Colonic mucosa (tissue), 4 donors: ENCODE data around the gene ELF2. TPM values are rescaled to one million over a fixed set of nuclear protein-coding genes. Genes with fewer than 3 reads are reported as not detected.

ENCODE experiments used
- DNase-seq: peaks from one replicate; pipeline ENCODE4 v3.0.0-alpha.2; 2020
- H3K27ac ChIP-seq: fragments of 200-600 bp; one replicate; pipeline ENCODE4 v1.8.0; 2021
- H3K27me3 ChIP-seq: fragments of 200-600 bp; one replicate; pipeline ENCODE4 v1.8.0; 2021
- H3K36me3 ChIP-seq: fragments of 200-600 bp; one replicate; pipeline ENCODE4 v1.8.0; 2021
- H3K4me1 ChIP-seq: fragments of 200-600 bp; one replicate; pipeline ENCODE4 v1.8.0; 2021; ENCODE audit warnings: mild to moderate bottlenecking
- H3K4me3 ChIP-seq: fragments of 200-600 bp; one replicate; pipeline ENCODE4 v1.8.0; 2021
- H3K9ac ChIP-seq, 2 donors: one replicate each; pipeline ENCODE4 v1.7.0; 2013; ENCODE audit warnings: control low read depth in 2 of 2, low read depth in 2 of 2, low read length in 2 of 2
- H3K9me3 ChIP-seq: fragments of 200-600 bp; one replicate; pipeline ENCODE4 v1.8.0; 2021
- intact Hi-C: fragments of 100-400 bp; cut with DNase I; formaldehyde crosslinking; loops from one replicate; pipeline ENCODE4 v1.14.1; 2022
- total RNA-seq, 2 donors: library from RNA; stranded (reverse); fragmentation: NEBNext Ultra II Directional in 1 of 2; extraction: Animal tissue kit (Norgen Biotek cat#: 25700) in 1 of 2; gene quantifications; one replicate each; pipeline ENCODE4 v1.2.1, GENCODE V29; 2021
- TF ChIP-seq, protein P1 (sequence below): fragments of 200-600 bp; IDR thresholded peaks from one replicate; pipeline ENCODE4 v1.8.0; 2022; ENCODE audit warnings: antibody characterized with exemption, mild to moderate bottlenecking
- donor health status: healthy.
- donor health status: DM: no; HTN: no; CAD: no.
- donor health status: DM: no; HTN: no; CAD: no.

Gene ELF2
- total RNA-seq, 2 donors from 2014 or later, result 30.0 to 40.0 TPM

DNA sequence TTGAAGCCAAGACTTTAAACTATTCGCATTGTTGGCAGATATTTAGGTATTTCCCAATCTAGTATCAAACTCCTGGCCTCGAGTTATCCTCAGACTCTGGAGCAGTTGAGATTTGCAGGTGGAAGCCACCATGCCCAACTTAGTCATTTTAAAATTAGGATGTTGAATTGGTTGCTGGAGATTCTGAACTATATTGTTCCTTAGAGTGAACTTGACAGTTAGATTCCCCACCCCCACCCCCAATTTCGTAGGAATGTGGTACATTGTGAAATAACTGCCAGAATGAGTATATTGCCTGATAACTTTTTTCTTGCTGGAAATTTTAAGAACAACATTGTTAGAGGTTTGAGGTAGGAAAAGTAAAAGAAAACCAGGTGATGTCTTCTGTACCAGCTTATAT is 159.2 kb downstream of the ELF2 start:
- H3K9ac ChIP-seq, result no peak overlapping the region
- TF ChIP-seq, protein P1, sequence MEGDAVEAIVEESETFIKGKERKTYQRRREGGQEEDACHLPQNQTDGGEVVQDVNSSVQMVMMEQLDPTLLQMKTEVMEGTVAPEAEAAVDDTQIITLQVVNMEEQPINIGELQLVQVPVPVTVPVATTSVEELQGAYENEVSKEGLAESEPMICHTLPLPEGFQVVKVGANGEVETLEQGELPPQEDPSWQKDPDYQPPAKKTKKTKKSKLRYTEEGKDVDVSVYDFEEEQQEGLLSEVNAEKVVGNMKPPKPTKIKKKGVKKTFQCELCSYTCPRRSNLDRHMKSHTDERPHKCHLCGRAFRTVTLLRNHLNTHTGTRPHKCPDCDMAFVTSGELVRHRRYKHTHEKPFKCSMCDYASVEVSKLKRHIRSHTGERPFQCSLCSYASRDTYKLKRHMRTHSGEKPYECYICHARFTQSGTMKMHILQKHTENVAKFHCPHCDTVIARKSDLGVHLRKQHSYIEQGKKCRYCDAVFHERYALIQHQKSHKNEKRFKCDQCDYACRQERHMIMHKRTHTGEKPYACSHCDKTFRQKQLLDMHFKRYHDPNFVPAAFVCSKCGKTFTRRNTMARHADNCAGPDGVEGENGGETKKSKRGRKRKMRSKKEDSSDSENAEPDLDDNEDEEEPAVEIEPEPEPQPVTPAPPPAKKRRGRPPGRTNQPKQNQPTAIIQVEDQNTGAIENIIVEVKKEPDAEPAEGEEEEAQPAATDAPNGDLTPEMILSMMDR, result no peak
- H3K36me3 ChIP-seq, result no peaks in the 10 kb centered on the region
- H3K27me3 ChIP-seq, result no peaks in the 10 kb centered on the region
- H3K4me3 ChIP-seq, result no peak overlapping the region
- no peak overlapping the region for H3K27ac ChIP-seq
- intact Hi-C loops, result no loop called here
- no peak for DNase-seq
- no peaks in the 10 kb centered on the region for H3K4me1 ChIP-seq
- no peaks in the 10 kb centered on the region for H3K9me3 ChIP-seq

DNA sequence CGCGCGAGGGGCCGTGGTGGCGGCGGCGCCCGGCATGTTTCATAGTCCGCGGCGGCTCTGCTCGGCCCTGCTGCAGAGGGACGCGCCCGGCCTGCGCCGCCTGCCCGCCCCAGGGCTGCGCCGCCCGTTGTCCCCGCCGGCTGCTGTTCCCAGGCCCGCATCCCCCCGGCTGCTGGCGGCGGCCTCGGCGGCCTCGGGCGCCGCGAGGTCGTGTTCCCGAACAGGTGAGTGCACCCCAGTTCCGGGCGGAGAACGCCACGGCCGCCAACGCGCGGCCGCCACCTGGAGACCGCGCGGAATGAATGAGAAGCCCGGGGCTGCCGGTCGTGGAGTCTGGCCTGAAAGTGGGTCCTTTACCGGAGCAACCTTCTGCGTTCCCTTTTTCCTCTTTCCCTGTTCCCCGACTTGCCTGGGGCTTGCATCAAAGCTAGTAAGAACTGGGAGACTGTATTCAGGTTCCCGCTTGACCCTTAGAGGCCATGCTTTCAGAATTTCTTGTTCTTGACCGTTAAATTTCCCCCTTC is 161.0 kb downstream of the ELF2 start:
- H3K9ac ChIP-seq, result peak overlapping the region; percentile 60 to 67
- TF ChIP-seq, protein P1, result no peak
- intact Hi-C loops, result no loop called here
- no peaks in the 10 kb centered on the region for H3K27me3 ChIP-seq
- DNase-seq, result peak; percentile 56
- H3K4me1 ChIP-seq, result no peaks in the 10 kb centered on the region
- peak overlapping the region; percentile 87 for H3K27ac ChIP-seq
- H3K9me3 ChIP-seq, result no peaks in the 10 kb centered on the region
- no peaks in the 10 kb centered on the region for H3K36me3 ChIP-seq
- peak overlapping the region; percentile 63 for H3K4me3 ChIP-seq

DNA sequence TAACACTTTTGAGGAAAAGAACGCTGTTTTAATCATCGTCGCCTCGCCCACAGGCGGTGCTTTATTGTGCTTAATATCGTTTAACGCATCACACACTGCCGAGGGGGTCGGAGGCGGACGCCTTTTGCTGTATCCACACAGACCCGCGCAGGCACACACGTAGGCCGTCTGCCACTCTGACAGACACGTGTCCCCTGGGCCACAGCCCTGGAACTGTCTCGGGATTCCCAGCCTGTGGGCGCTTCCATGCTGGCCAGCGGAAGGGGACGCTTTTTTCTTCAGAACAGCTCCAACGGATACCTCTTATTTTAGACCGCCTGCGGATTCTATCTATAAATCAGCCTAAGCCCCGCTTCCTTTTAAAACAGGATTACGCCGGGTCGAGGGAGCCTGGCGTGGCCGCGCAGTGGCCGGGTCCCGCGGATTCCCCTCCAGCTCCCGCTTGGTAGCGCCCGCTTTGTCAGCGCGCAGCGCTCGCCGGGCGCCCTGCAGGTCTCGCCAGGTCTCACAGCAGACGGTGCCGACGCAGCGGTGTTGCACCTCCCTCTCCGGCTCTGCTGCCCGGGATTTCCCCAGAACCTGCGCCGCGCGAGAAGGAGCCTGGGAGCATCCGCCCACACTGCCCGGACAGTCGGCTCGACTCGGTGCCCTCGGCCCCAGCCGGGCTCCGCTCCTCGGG is 161.6 kb downstream of the ELF2 start, which contains the start of gene NOCT:
NOCT (plus strand) TSS at position 513 of the 679 bp plus-strand sequence. CDS start 201 bp downstream, outside the sequence.
- peak within 1 kb of the TSS; percentile 87 for H3K27ac ChIP-seq
- H3K36me3 ChIP-seq, result no peaks in the 10 kb centered on the region
- intact Hi-C loops, result no loop called here
- no peaks in the 10 kb centered on the region for H3K4me1 ChIP-seq
- peak; percentile 93 for DNase-seq
- H3K9ac ChIP-seq, result peak within 1 kb of the TSS; percentile 60 to 67
- H3K27me3 ChIP-seq, result no peaks in the 10 kb centered on the region
- H3K9me3 ChIP-seq, result no peaks in the 10 kb centered on the region
- peak within 1 kb of the TSS; percentile 63 for H3K4me3 ChIP-seq
- TF ChIP-seq, protein P1, result peak; percentile 19

DNA sequence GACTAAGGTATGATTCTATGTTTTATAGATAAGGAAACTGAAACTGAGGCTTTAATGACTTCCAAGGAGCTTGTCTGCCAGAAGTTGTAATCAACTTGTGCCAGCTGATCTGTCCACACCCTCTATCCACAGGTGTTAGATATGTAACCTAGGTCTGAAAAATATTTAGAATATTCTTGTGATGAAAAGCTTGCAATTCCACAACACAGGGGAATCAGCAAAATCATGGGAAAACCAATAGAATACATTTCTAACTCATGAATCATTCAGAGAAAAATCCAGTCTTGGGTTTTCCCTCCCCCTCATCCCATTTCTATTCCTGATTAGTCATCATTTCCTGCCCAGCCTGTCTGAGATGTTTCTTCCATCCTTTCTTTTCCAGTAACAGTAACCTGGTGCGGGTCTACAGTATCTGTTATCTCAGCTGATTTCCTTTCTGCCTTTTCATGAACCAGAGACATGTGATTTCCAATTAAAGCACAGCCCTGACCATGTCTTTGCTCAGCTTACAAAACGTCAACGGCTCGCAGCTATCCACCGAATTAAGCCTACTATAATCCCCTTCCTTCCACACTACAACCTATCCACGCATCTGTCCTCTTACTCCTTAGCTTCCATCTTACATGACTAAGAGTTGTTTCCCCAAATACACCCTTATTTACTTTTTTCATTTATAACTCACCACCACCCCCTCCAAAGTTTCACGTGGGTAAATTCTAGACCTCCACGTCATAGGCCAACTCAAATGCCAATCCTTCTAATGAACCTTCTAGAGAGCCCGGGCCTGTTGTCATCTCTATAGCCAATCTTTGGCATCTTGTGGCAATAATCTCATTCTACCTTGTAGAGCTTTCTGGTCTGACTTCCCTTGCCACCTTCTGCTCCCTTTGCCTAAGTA is 162.4 kb downstream of the ELF2 start:
- H3K4me1 ChIP-seq, result no peaks in the 10 kb centered on the region
- peak; percentile 39 for DNase-seq
- H3K9ac ChIP-seq, result peak overlapping the region; percentile 48 to 67
- peak overlapping the region; percentile 63 for H3K4me3 ChIP-seq
- peak overlapping the region; percentile 87 for H3K27ac ChIP-seq
- H3K9me3 ChIP-seq, result no peaks in the 10 kb centered on the region
- intact Hi-C loops, result no loop called here
- no peaks in the 10 kb centered on the region for H3K27me3 ChIP-seq
- no peaks in the 10 kb centered on the region for H3K36me3 ChIP-seq
- TF ChIP-seq, protein P1, result no peak

DNA sequence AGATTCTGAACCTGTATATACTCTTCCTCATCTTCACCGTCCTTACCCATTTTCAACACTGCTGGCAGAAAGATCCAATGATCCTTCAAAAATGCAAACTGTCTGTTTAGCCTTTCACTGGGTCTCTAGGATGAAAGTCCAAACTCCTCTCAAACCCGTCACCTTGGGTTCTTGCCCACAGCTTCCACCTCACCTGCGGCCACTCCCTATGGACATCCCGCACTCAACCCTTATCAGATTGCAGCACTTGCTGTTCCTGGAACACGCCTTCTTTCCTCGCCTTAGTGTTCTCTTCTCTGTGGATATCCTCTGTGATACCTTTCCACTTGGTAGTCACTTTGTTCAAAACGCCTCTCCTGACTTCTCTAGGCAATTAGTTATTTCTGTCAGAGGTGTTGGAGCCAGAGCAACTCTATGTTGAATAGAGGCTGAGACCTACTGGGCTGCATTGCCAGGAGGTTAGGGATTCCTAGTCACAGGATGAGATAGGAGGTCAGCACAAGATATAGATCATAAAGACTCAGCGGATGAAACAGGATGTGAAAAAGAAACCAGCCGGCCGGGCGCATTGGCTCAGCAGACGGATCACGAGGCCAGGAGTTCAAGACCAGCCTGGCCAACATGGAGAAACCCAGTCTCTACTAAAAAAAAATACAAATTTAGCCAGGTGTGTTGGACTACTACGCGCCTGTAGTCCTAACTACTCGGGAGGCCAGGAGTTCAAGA is 165.6 kb downstream of the ELF2 start:
- Histone ChIP-seq H3K27me3 (no peaks in the 10 kb centered on the region), H3K4me3 (no peak overlapping the region), H3K4me1 (no peaks in the 10 kb centered on the region), H3K9me3 (no peaks in the 10 kb centered on the region), H3K9ac (no peak overlapping the region), H3K36me3 (no peaks in the 10 kb centered on the region), H3K27ac (peak overlapping the region; percentile 64)
- intact Hi-C loops, result no loop called here
- DNase-seq, result peak; percentile 76
- TF ChIP-seq, protein P1, result no peak
